Measurements from ENCODE around the gene TBC1D30. TPM values are rescaled to one million over a fixed set of nuclear protein-coding genes. Genes with fewer than 3 reads are reported as not detected.
"Not testable (repeated sequence)": the region's sequence is repeated elsewhere in the genome, so short reads cannot be mapped to it uniquely, and the experiment has no call there.

The TBC1D30 gene, protein sequence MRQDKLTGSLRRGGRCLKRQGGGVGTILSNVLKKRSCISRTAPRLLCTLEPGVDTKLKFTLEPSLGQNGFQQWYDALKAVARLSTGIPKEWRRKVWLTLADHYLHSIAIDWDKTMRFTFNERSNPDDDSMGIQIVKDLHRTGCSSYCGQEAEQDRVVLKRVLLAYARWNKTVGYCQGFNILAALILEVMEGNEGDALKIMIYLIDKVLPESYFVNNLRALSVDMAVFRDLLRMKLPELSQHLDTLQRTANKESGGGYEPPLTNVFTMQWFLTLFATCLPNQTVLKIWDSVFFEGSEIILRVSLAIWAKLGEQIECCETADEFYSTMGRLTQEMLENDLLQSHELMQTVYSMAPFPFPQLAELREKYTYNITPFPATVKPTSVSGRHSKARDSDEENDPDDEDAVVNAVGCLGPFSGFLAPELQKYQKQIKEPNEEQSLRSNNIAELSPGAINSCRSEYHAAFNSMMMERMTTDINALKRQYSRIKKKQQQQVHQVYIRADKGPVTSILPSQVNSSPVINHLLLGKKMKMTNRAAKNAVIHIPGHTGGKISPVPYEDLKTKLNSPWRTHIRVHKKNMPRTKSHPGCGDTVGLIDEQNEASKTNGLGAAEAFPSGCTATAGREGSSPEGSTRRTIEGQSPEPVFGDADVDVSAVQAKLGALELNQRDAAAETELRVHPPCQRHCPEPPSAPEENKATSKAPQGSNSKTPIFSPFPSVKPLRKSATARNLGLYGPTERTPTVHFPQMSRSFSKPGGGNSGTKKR
- under 1 TPM; 0.24 to 0.81 (median 0.47) TPM for total RNA-seq

DNA sequence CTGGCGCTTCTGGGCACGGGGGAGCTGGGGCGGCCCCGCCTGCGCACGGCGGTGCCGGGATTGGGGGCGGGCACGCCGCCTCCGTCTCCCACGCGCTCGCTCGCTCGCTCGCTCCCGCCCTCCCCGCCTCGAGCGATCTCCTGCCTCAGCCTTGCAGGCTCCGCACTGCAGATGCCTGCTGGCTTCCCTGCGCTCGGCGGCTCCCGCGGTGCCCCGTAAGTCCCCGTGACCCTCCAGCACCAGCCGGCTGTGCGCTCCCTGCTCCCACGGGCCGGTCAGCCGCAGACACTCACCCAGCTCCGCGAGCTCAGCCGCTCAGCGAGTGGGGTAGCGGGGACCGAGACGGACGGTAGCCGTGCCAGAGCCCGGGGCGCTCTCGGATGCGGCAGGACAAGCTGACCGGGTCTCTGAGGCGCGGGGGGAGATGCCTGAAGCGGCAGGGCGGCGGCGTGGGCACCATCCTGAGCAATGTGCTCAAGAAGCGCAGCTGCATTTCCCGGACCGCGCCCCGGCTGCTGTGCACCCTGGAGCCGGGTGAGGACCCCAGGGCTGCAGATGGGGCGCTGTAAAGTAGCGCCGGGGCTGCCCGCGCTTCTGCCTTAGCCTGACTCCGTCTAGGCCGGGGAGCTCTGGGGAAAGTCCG is at the start of gene TBC1D30:
TSS of gene TBC1D30 (plus strand) at position 148 of the 643 bp plus-strand sequence. CDS start at position 381, 233 bp downstream.
- Mint-ChIP-seq H3K27me3 (ENCODE audit: low read depth) (peaks cover 53% of the 10 kb centered on the region), H3K9me3 (no peaks in the 10 kb centered on the region), H3K4me1 (ENCODE audit: low read depth) (peaks cover 12% of the 10 kb centered on the region), H3K4me3 (peak within 1 kb of the TSS; percentile 76), H3K36me3 (ENCODE audit: insufficient read depth) (no peaks in the 10 kb centered on the region)
- peak; percentile 25 for DNase-seq
- peak; percentile 65 to 69 for ATAC-seq

DNA sequence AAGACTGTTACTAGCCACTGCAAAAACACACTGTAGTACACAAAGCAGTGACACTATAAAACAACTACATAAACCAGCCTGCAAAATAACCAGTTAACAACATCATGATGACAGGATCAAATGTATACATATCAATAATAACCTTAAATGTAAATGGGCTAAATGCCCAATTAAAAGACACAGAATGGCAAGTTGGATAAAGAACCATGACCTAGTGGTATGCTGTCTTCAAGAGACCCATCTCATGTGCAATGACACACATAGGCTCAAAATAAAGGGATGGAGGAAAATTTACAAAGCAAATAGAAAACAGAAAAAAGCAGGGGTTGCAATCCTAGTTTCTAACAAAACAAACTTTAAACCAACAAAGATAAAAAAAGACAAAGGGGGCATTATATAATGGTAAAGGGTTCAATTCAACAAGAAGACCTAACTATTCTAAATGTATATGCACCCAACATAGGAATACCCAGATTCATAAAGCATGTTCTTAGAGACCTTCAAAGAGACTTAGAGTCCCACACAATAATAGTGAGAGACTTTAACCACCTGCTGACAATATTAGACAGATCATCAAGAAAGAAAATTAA is 49.2 kb upstream of the TBC1D30 start:
- Mint-ChIP-seq H3K9me3 (peaks cover 37% of the 10 kb centered on the region), H3K27me3 (ENCODE audit: low read depth) (peaks cover 60% of the 10 kb centered on the region)
- DNase-seq; ATAC-seq; H3K36me3 Mint-ChIP-seq (ENCODE audit: insufficient read depth); H3K4me3 Mint-ChIP-seq; H3K4me1 Mint-ChIP-seq (ENCODE audit: low read depth): not testable (repeated sequence)

GRCh38 chr12:64779354-64779974 is 45.0 kb upstream of the TBC1D30 start:
- H3K36me3 Mint-ChIP-seq (ENCODE audit: insufficient read depth) = no peaks in the 10 kb centered on the region
- peaks cover 26% of the 10 kb centered on the region for H3K9me3 Mint-ChIP-seq
- H3K4me1 Mint-ChIP-seq (ENCODE audit: low read depth) = peaks cover 15% of the 10 kb centered on the region
- peak overlapping the region; percentile 70 for H3K4me3 Mint-ChIP-seq
- no peak for ATAC-seq
- DNase-seq = no peak
- H3K27me3 Mint-ChIP-seq (ENCODE audit: low read depth) = peaks cover 68% of the 10 kb centered on the region

- Mint-ChIP-seq H3K9me3 (peaks cover 25% of the 10 kb centered on the region), H3K4me3 (peak overlapping the region; percentile 70), H3K36me3 (ENCODE audit: insufficient read depth) (no peaks in the 10 kb centered on the region), H3K4me1 (ENCODE audit: low read depth) (peaks cover 15% of the 10 kb centered on the region), H3K27me3 (ENCODE audit: low read depth) (peaks cover 69% of the 10 kb centered on the region)
- ATAC-seq (no peak), DNase-seq (no peak)
These were observed 44.3 kb upstream of the TBC1D30 start for GRCh38 chr12:64780132-64780530.

- Mint-ChIP-seq H3K27me3 (ENCODE audit: low read depth) (peaks cover 67% of the 10 kb centered on the region), H3K9me3 (peaks cover 19% of the 10 kb centered on the region), H3K4me3 (peak overlapping the region; percentile 70), H3K4me1 (ENCODE audit: low read depth) (peaks cover 15% of the 10 kb centered on the region), H3K36me3 (ENCODE audit: insufficient read depth) (no peaks in the 10 kb centered on the region)
- DNase-seq = no peak
- peak; percentile 76 to 79 for ATAC-seq
These were observed 43.7 kb upstream of the TBC1D30 start for GRCh38 chr12:64780531-64781279.

DNA sequence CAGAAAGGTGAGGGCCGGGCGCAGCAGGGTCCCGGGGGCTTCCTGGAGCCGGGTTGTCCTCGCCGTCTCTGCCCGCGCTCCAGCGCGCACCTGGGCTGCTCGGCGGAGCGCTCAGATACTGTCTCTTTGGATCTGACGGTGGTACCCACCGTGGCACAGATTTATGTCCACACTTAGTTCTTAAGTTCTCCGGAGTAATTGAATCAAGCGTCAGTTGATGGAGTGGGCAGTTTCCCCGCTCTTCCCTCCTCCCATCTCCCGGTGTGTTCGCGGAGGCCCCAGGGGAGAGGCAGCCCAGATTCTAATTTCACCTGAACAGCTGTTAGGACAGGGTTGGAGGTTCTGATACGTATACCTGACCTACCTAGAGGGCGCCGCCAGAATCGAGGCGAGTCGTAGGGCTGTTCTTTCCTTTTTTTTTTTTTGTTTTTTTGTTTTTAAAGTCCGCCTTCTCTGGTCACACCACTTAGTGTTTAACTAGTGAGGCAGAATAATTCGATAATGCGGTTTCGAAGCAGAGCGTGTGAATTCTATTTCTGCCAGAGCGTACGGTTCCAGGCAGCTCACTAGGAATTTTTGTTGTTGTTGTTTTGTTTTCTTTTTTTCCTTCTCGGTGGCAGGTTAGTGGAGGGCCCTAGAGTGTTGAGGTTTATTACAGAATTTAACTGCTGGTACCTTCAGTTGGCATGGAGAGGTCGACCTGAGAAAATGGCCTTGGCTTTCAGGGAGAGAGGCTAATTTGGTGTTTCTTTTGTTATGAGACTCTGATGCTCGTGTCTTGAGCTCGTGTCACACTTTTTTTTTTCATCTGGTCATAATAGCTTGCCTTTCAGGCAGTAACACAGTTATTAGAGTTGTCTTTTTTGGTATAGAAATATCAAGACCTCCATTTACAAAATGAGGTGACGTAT is 42.9 kb upstream of the TBC1D30 start:
- Mint-ChIP-seq H3K27me3 (ENCODE audit: low read depth) (peaks cover 64% of the 10 kb centered on the region), H3K4me1 (ENCODE audit: low read depth) (peaks cover 15% of the 10 kb centered on the region), H3K9me3 (peaks cover 11% of the 10 kb centered on the region), H3K36me3 (ENCODE audit: insufficient read depth) (no peaks in the 10 kb centered on the region), H3K4me3 (peak overlapping the region; percentile 78)
- ATAC-seq (peak; percentile 29 to 38), DNase-seq (no peak)

- Mint-ChIP-seq H3K9me3 (peaks cover 6% of the 10 kb centered on the region), H3K4me3 (peak overlapping the region; percentile 78), H3K27me3 (ENCODE audit: low read depth) (peaks cover 61% of the 10 kb centered on the region), H3K36me3 (ENCODE audit: insufficient read depth) (no peaks in the 10 kb centered on the region), H3K4me1 (ENCODE audit: low read depth) (peaks cover 15% of the 10 kb centered on the region)
- ATAC-seq = no peak
- DNase-seq = no peak
These were observed 42.1 kb upstream of the TBC1D30 start for GRCh38 chr12:64782191-64782876.

DNA sequence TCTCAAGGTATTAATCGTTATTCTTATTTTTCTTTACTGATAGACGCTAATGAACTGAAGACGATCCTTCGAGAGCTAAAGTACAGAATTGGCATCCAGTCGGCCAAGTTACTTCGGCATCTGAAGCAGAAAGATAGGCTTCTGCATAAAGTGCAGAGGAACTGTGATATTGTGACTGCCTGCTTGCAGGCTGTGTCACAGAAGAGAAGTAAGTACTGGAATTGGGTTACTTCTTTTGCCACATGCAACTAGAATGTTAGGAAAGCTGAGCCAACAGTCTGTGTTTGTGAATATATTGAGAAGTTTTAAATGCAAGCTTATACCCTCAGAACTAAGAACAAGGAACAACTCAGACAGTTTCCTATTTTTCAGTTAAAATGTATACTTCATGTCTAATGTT is 38.6 kb upstream of the TBC1D30 start:
- no peak for ATAC-seq
- Mint-ChIP-seq H3K27me3 (ENCODE audit: low read depth) (peaks cover 40% of the 10 kb centered on the region), H3K36me3 (ENCODE audit: insufficient read depth) (no peaks in the 10 kb centered on the region), H3K4me3 (no peak overlapping the region), H3K9me3 (no peaks in the 10 kb centered on the region), H3K4me1 (ENCODE audit: low read depth) (peaks cover 12% of the 10 kb centered on the region)
- DNase-seq = no peak

- H3K4me3 Mint-ChIP-seq = no peak overlapping the region
- no peaks in the 10 kb centered on the region for H3K9me3 Mint-ChIP-seq
- H3K4me1 Mint-ChIP-seq (ENCODE audit: low read depth) = no peaks in the 10 kb centered on the region
- peaks cover 8% of the 10 kb centered on the region for H3K27me3 Mint-ChIP-seq (ENCODE audit: low read depth)
- DNase-seq (no peak), ATAC-seq (no peak)
- no peaks in the 10 kb centered on the region for H3K36me3 Mint-ChIP-seq (ENCODE audit: insufficient read depth)
These were observed 34.3 kb upstream of the TBC1D30 start for GRCh38 chr12:64790166-64790565.

DNA sequence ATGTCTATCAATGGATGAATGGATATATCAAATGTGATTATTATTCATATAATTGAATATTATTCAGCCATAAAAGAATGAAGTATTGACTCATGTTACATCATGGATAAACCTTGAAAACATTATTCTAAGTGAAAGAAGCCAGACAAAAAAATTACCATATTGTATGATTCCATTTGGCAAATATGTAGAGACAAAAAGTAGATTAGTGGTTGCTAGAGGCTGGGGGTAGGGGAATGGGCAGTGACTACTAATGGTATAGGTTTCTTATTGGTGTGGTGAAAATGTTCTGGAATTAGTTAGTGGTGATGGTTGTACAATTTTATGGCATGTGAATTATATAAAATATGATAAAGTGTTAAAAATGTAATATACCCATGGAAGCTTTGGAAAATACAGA is 33.4 kb upstream of the TBC1D30 start:
- Mint-ChIP-seq H3K4me3 (no peak overlapping the region), H3K36me3 (ENCODE audit: insufficient read depth) (no peaks in the 10 kb centered on the region), H3K27me3 (ENCODE audit: low read depth) (peaks cover 2% of the 10 kb centered on the region), H3K4me1 (ENCODE audit: low read depth) (no peaks in the 10 kb centered on the region), H3K9me3 (no peaks in the 10 kb centered on the region)
- DNase-seq = no peak
- no peak for ATAC-seq

DNA sequence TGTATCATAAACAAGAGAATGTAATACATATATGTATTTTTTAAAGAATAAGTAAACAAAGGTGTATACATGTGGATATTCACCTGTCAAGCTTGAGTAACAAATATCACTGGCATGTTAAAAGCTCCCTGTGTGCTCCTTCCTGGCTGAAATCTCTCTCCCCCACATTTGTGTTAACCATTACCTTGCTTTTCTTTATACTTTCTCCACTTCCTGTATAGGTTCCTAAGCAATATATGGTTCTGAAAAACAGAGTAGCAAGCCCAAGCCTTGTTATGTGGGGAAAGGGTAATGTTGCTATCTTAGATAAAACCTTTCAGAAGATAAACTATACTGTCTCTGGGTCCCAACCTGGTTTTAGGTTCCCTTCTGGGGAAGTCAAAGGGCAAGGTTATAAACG is 32.3 kb upstream of the TBC1D30 start:
- Mint-ChIP-seq H3K4me1 (ENCODE audit: low read depth) (no peaks in the 10 kb centered on the region), H3K27me3 (ENCODE audit: low read depth) (peaks cover 2% of the 10 kb centered on the region), H3K36me3 (ENCODE audit: insufficient read depth) (no peaks in the 10 kb centered on the region), H3K9me3 (no peaks in the 10 kb centered on the region), H3K4me3 (no peak overlapping the region)
- DNase-seq = no peak
- no peak for ATAC-seq

GRCh38 chr12:64793610-64794009 is 30.8 kb upstream of the TBC1D30 start:
- no peak for ATAC-seq
- H3K4me3 Mint-ChIP-seq = no peak overlapping the region
- no peaks in the 10 kb centered on the region for H3K9me3 Mint-ChIP-seq
- no peaks in the 10 kb centered on the region for H3K36me3 Mint-ChIP-seq (ENCODE audit: insufficient read depth)
- no peaks in the 10 kb centered on the region for H3K4me1 Mint-ChIP-seq (ENCODE audit: low read depth)
- DNase-seq = no peak
- peaks cover 5% of the 10 kb centered on the region for H3K27me3 Mint-ChIP-seq (ENCODE audit: low read depth)
